ENCODE data around the gene CALCB.

GRCh38 chr11:15093432-15093831, 20.0 kb downstream of the CALCB start:
- TF ChIP-seq, protein P1, sequence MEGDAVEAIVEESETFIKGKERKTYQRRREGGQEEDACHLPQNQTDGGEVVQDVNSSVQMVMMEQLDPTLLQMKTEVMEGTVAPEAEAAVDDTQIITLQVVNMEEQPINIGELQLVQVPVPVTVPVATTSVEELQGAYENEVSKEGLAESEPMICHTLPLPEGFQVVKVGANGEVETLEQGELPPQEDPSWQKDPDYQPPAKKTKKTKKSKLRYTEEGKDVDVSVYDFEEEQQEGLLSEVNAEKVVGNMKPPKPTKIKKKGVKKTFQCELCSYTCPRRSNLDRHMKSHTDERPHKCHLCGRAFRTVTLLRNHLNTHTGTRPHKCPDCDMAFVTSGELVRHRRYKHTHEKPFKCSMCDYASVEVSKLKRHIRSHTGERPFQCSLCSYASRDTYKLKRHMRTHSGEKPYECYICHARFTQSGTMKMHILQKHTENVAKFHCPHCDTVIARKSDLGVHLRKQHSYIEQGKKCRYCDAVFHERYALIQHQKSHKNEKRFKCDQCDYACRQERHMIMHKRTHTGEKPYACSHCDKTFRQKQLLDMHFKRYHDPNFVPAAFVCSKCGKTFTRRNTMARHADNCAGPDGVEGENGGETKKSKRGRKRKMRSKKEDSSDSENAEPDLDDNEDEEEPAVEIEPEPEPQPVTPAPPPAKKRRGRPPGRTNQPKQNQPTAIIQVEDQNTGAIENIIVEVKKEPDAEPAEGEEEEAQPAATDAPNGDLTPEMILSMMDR (IDR thresholded peaks at IDR 0.05) = no peak
- TF ChIP-seq POLR2A (IDR thresholded peaks at IDR 0.05) (no peak), POLR2AphosphoS5 (IDR thresholded peaks at IDR 0.05) (no peak)
